Esophagus muscularis mucosa (tissue), 2 donors: ENCODE results near the gene SPATA46.

Experiments used
- POLR2A ChIP-seq: fragments of 450-650 bp; IDR thresholded peaks from one replicate; pipeline ENCODE4 v1.6.1; 2017; ENCODE audit warnings: antibody characterized with exemption, moderate library complexity, mild to moderate bottlenecking, low read depth
- POLR2AphosphoS5 ChIP-seq, 2 donors: sonication (generic); formaldehyde crosslinking; IDR thresholded peaks; one replicate each; pipeline ENCODE4 v1.6.1; 2017; ENCODE audit warnings: antibody characterized with exemption in 2 of 2

GRCh38 chr1:162328512-162328911 is 48.1 kb downstream of the SPATA46 start:
- TF ChIP-seq POLR2AphosphoS5 (IDR thresholded peaks at IDR 0.05) (no peak), POLR2A (no peak)
